Suprapubic skin (tissue), 4 donors: Measurements from ENCODE around the gene VPS8. TPM values are rescaled to one million over a fixed set of nuclear protein-coding genes. Genes with fewer than 3 reads are reported as not detected.
A peak's percentile ranks its signal among the peaks of the same experiment; 100 is the strongest.

ENCODE experiments used
- DNase-seq, 2 donors: peaks; one replicate each; pipeline ENCODE4 v3.0.0-alpha.2; 2019; ENCODE audit warnings: low spot score in 2 of 2
- H3K27ac ChIP-seq: fragments of 200-600 bp; sonication (generic); one replicate; pipeline ENCODE4 v1.5.1; 2019
- H3K27me3 ChIP-seq: fragments of 200-600 bp; sonication (generic); one replicate; pipeline ENCODE4 v1.5.1; 2019
- H3K36me3 ChIP-seq: fragments of 200-600 bp; sonication (generic); one replicate; pipeline ENCODE4 v1.5.1; 2019
- H3K4me1 ChIP-seq: fragments of 200-600 bp; sonication (generic); one replicate; pipeline ENCODE4 v1.5.1; 2019
- H3K4me3 ChIP-seq: fragments of 200-600 bp; sonication (generic); one replicate; pipeline ENCODE4 v1.5.1; 2019; ENCODE audit warnings: mild to moderate bottlenecking
- H3K9me3 ChIP-seq: fragments of 200-600 bp; sonication (generic); one replicate; pipeline ENCODE4 v1.5.1; 2019
- EP300 ChIP-seq: sonication (generic); formaldehyde crosslinking; IDR thresholded peaks from one replicate; pipeline ENCODE4 v1.6.1; 2017; ENCODE audit warnings: antibody characterized with exemption
- POLR2A ChIP-seq, 2 donors: fragments of 450-650 bp; IDR thresholded peaks; one replicate each; pipeline ENCODE4 v1.6.1; 2017; ENCODE audit warnings: antibody characterized with exemption in 2 of 2, mild to moderate bottlenecking in 2 of 2, moderate library complexity in 2 of 2
- POLR2AphosphoS5 ChIP-seq, 3 donors: sonication (generic); formaldehyde crosslinking; IDR thresholded peaks; one replicate each; pipeline ENCODE4 v1.6.1; 2017; ENCODE audit warnings: antibody characterized with exemption in 3 of 3
- WGBS: methylation state at CpG from one replicate; pipeline ENCODE4 v1.1.5; 2018; 5-methylcytosine and 5-hydroxymethylcytosine counted together
- total RNA-seq, 4 donors: library from RNA; depleted of rRNA; stranded (reverse); fragments of >200 nt; gene quantifications; one replicate each; pipeline ENCODE4 v1.1.0, GENCODE V29; 2016
- TF ChIP-seq, protein P1 (sequence below), 2 donors: fragments of 200-600 bp in 1 of 2; fragments of 450-650 bp in 1 of 2; sonication (generic) in 1 of 2; IDR thresholded peaks; one replicate each; pipeline ENCODE4 v1.5.1; 2016 to 2019; ENCODE audit warnings: antibody characterized with exemption in 2 of 2, mild to moderate bottlenecking in 1 of 2, moderate library complexity in 1 of 2

The VPS8 gene
- total RNA-seq, 4 donors from 2014 or later: 36.1 to 93.8 (median 57.2) TPM

DNA sequence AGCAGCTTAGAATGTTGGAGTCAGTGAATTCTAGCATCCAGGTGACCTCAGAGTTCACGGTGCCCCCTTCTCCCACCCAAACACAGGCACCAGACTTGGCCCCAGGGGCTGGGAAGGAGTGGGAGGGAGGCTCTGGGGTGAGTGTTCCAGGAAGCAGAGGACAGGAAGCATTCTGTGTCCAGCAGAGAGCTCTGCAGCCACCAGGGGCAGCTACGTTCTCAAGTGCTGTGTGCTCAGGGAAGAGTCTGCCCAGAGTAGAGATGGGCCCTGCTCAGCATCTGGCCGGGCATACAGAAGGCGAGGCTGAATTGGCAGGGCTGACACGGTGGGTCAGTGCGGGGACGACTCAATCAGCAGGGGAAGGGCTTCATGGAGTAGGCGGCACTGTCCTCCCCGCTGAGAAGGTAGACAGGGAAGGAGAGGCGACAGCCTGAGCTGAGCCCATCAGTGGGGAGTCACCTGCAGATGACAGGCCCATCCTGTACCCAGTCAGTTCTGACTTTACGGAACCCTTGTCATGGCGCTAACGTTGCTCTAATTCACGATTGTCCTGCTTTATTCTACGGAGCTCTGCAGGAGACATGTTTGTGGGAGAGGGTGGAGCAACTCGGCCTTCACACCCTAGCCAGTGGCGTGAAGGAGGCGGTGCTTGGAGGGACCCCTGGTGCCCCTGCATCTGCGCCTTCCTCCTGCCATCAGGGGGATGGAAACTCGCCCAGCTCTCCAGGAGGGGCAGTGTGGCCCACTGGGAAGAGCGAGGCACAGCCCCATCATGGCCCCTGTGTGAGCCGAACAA lies 258.7 kb downstream of the VPS8 start:
- 75% methylated on average over 21 of the region's 22 CpGs for WGBS
- H3K4me1 ChIP-seq: no peaks in the 10 kb centered on the region
- TF ChIP-seq POLR2A (IDR thresholded peaks at IDR 0.05) (no peak), POLR2AphosphoS5 (IDR thresholded peaks at IDR 0.05) (no peak), EP300 (no peak)
- TF ChIP-seq, protein P1, sequence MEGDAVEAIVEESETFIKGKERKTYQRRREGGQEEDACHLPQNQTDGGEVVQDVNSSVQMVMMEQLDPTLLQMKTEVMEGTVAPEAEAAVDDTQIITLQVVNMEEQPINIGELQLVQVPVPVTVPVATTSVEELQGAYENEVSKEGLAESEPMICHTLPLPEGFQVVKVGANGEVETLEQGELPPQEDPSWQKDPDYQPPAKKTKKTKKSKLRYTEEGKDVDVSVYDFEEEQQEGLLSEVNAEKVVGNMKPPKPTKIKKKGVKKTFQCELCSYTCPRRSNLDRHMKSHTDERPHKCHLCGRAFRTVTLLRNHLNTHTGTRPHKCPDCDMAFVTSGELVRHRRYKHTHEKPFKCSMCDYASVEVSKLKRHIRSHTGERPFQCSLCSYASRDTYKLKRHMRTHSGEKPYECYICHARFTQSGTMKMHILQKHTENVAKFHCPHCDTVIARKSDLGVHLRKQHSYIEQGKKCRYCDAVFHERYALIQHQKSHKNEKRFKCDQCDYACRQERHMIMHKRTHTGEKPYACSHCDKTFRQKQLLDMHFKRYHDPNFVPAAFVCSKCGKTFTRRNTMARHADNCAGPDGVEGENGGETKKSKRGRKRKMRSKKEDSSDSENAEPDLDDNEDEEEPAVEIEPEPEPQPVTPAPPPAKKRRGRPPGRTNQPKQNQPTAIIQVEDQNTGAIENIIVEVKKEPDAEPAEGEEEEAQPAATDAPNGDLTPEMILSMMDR (IDR thresholded peaks at IDR 0.05): peak in 1 of 2 donors; percentile 25
- H3K9me3 ChIP-seq: no peaks in the 10 kb centered on the region
- H3K4me3 ChIP-seq: no peak overlapping the region
- H3K27me3 ChIP-seq: no peaks in the 10 kb centered on the region
- no peak overlapping the region for H3K27ac ChIP-seq
- DNase-seq: no peak
- H3K36me3 ChIP-seq: no peaks in the 10 kb centered on the region

DNA sequence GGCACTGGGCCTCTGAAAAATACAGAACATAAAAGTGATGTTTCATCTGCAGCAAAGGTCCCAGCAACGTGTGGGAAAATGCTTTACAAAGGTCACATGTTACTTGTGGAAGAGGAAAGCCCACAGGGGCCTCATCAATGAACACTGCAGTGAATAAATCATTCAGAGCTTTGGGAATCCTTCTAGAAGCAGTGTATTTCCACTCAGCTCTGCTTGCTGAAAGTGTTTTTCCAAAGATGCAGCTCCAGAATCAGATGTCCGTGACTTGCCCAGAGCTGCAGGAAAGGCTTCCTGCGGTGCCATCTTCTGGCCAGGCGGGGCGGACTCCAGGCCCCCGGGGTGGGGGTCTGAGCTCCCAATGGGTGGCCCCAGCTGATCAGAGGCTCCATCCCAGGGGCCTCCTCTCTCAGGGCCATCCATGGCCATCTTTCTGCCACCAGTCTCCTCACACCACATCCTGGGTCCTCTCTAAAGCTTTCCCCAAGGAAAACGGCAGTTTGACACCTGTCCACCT lies 259.4 kb downstream of the VPS8 start:
- 39% methylated on average over 2 of the region's 7 CpGs for WGBS
- H3K36me3 ChIP-seq: no peaks in the 10 kb centered on the region
- no peaks in the 10 kb centered on the region for H3K4me1 ChIP-seq
- no peaks in the 10 kb centered on the region for H3K27me3 ChIP-seq
- TF ChIP-seq POLR2A (IDR thresholded peaks at IDR 0.05): no peak
- TF ChIP-seq EP300: no peak
- TF ChIP-seq, protein P1 (IDR thresholded peaks at IDR 0.05): no peak
- TF ChIP-seq POLR2AphosphoS5 (IDR thresholded peaks at IDR 0.05): no peak
- H3K9me3 ChIP-seq: no peaks in the 10 kb centered on the region
- no peak overlapping the region for H3K4me3 ChIP-seq
- no peak overlapping the region for H3K27ac ChIP-seq
- DNase-seq: no peak

DNA sequence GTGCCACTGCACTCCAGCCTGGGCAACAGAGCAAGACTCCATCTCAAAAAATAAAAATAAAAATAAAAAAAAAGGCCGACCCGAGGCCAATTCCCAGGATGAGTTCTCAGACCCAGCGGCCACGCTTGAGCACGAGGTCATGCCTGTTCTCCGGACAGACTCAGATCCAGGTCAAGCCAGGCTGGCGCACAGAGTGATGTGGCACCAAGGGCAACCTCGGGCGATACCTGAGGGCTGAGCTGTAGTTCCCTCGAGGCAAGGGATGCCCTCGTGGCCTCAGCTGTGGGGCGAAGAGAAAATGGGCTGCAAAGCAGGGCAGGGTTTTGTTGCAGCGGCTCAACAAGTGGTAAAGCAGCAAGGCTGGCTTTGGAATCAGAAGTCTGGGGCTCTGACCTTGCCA lies 263.6 kb downstream of the VPS8 start:
- Histone ChIP-seq H3K4me1 (no peaks in the 10 kb centered on the region), H3K36me3 (no peaks in the 10 kb centered on the region), H3K27me3 (no peaks in the 10 kb centered on the region), H3K4me3 (no peak overlapping the region), H3K9me3 (no peaks in the 10 kb centered on the region), H3K27ac (no peak overlapping the region)
- TF ChIP-seq POLR2A (IDR thresholded peaks at IDR 0.05): no peak
- TF ChIP-seq, protein P1 (IDR thresholded peaks at IDR 0.05): no peak
- no peak for TF ChIP-seq POLR2AphosphoS5 (IDR thresholded peaks at IDR 0.05)
- no peak for TF ChIP-seq EP300
- no peak for DNase-seq
- 76% methylated on average over 13 of the region's 13 CpGs for WGBS

DNA sequence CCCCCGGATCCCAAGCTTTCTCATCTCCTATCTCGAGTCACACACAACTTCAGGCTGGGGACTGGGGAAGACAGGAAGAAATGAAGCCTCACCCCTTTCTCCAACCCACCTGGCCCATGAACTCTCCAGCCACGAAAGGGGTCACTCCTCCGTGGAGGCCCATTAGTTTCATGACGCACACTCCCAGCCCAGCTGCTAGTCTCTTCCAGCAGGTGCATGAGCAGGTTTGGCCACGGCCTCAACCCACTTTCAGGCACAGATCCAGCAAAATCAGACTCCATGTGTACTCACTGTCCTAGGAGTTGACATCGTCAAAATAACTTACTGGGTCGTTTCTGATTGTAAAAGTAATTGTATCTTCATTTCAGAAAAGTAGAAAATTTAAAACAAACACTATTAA lies 264.3 kb downstream of the VPS8 start:
- TF ChIP-seq, protein P1 (IDR thresholded peaks at IDR 0.05): no peak
- no peak for TF ChIP-seq POLR2A (IDR thresholded peaks at IDR 0.05)
- TF ChIP-seq EP300: no peak
- TF ChIP-seq POLR2AphosphoS5 (IDR thresholded peaks at IDR 0.05): no peak
- Histone ChIP-seq H3K9me3 (no peaks in the 10 kb centered on the region), H3K4me1 (no peaks in the 10 kb centered on the region)

DNA sequence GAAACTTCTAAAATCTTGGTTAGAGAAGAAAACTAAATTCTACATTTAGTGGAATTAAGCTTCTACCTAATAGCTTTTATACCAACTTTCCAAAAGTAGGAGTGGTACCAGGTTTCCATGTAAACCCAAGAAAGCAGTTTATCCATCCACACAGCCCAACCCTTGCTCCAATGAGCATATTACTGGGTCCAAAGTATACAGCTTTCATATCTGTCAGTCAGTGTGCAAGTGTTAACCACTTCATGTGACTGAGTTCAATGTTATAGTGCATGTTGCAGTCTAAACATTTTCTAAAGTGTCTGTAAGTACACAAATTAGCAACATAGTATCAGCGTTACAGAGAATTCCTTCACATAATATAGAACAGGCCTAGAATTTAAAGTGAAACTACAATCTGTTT lies 267.7 kb downstream of the VPS8 start:
- no peak overlapping the region for H3K4me3 ChIP-seq
- no peaks in the 10 kb centered on the region for H3K27me3 ChIP-seq
- no peak overlapping the region for H3K27ac ChIP-seq
- no peaks in the 10 kb centered on the region for H3K9me3 ChIP-seq
- 55% methylated on average over 1 of the region's 1 CpG for WGBS
- H3K36me3 ChIP-seq: no peaks in the 10 kb centered on the region
- TF ChIP-seq POLR2A (IDR thresholded peaks at IDR 0.05) (no peak), POLR2AphosphoS5 (IDR thresholded peaks at IDR 0.05) (no peak), EP300 (no peak)
- TF ChIP-seq, protein P1 (IDR thresholded peaks at IDR 0.05): no peak
- DNase-seq: no peak
- no peaks in the 10 kb centered on the region for H3K4me1 ChIP-seq

More for the DNA sequence above, 264.3 kb downstream of the VPS8 start:
- Histone ChIP-seq H3K27me3 (no peaks in the 10 kb centered on the region), H3K36me3 (no peaks in the 10 kb centered on the region), H3K4me3 (no peak overlapping the region), H3K27ac (no peak overlapping the region)
- no peak for DNase-seq
- 62% methylated on average over 8 of the region's 8 CpGs for WGBS
